ENCODE results near the gene HOXD8. TPM values are rescaled to one million over a fixed set of nuclear protein-coding genes. Genes with fewer than 3 reads are reported as not detected.

HOXD8 gene
- total RNA-seq, 1 donor: 3.3 TPM

DNA sequence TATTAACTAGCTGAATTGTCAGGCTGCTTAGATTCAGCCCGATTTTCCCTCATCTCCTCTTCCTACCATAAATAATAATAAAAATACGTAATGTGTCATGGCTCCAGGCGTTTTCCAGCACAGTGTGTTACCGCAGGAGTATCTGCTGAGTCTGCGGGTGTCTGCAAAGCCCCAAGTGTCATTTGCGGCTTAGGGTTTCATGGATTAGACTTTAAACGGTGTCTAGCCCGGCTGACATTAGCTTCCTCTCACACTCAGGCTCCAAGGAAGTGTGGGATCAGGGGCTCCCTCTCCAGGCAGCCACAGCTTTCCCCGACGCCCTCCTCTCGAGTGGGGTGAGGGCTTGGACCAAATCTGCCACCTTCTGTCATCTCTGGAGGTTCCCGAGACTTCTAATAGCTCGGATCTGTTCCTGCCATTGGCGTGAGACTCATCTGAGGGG, 44.9 kb downstream of the HOXD8 start:
- H3K27me3 ChIP-seq (ENCODE audit: insufficient read depth, low read length): peaks cover 64% of the 10 kb centered on the region
- peak overlapping the region; percentile 60 for H3K4me2 ChIP-seq (ENCODE audit: insufficient read depth, low read length)
- H3K4me1 ChIP-seq (ENCODE audit: insufficient read depth, low read length): peaks cover 9% of the 10 kb centered on the region
- H3K79me2 ChIP-seq (ENCODE audit: insufficient read depth, low read length): no peaks in the 10 kb centered on the region
- H3K36me3 ChIP-seq (ENCODE audit: insufficient read depth, low read length): no peaks in the 10 kb centered on the region
- no peaks in the 10 kb centered on the region for H4K20me1 ChIP-seq (ENCODE audit: insufficient read depth, low read length)
- H3K27ac ChIP-seq (ENCODE audit: low read depth, low read length): no peak overlapping the region
- H3K9me3 ChIP-seq (ENCODE audit: low read depth, low read length): no peaks in the 10 kb centered on the region
- H3K4me3 ChIP-seq (ENCODE audit: insufficient read depth, low read length): peak overlapping the region; percentile 19
- TF ChIP-seq, protein P1, sequence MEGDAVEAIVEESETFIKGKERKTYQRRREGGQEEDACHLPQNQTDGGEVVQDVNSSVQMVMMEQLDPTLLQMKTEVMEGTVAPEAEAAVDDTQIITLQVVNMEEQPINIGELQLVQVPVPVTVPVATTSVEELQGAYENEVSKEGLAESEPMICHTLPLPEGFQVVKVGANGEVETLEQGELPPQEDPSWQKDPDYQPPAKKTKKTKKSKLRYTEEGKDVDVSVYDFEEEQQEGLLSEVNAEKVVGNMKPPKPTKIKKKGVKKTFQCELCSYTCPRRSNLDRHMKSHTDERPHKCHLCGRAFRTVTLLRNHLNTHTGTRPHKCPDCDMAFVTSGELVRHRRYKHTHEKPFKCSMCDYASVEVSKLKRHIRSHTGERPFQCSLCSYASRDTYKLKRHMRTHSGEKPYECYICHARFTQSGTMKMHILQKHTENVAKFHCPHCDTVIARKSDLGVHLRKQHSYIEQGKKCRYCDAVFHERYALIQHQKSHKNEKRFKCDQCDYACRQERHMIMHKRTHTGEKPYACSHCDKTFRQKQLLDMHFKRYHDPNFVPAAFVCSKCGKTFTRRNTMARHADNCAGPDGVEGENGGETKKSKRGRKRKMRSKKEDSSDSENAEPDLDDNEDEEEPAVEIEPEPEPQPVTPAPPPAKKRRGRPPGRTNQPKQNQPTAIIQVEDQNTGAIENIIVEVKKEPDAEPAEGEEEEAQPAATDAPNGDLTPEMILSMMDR (IDR thresholded peaks at IDR 0.05; ENCODE audit: extremely low read depth, low read depth, low read length): no peak
- peak; percentile 84 for DNase-seq (ENCODE audit: insufficient read length, low spot score, missing footprints)
- peak overlapping the region; percentile 25 for H2AFZ ChIP-seq (ENCODE audit: low read length)

DNA sequence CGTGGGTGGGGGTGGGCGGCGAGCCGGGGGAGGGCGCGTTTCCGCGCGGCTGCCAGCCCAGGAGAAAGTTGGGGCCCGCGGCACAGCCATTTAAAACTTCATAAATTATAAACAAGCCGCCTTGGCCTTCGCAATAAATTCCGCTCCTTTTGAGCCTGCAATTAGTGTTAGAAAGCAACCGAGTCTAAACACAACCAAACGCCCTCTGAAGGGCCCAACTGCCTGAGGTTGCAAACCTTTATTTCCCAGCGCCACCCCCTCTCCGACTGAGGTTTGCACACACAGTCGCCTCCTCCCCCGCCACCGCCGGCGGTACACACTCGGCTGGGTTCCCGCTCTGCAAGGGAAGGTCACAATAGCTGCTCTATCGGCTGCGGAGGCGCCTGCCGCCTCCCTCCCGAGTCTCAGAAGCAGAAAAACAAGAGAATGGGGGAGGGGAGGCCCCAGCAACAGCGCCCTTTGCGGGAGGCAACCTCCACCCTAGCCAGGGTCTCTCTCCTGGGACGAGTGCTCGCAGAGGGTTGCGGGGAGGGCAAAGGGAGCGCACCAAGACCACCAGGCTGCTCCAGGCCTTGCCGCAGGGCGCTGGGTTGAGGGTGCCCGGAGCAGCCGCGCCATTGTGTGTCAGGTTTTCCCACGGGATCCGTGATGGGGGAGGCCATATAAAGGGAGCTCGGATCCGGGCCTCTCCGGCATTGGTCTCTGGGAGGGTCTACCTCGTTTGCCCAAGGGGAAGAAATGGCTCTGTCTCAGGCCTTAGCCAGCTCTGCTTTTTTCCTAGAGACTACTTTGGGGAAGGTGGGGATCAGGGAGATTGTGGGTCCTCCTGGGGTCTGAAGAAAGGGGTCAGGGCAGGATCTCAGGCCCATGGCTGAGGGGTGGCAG, 45.6 kb downstream of the HOXD8 start:
- Histone ChIP-seq H2AFZ (ENCODE audit: low read length) (no peak overlapping the region), H3K27ac (ENCODE audit: low read depth, low read length) (no peak overlapping the region), H4K20me1 (ENCODE audit: insufficient read depth, low read length) (no peaks in the 10 kb centered on the region), H3K27me3 (ENCODE audit: insufficient read depth, low read length) (peaks cover 70% of the 10 kb centered on the region), H3K4me2 (ENCODE audit: insufficient read depth, low read length) (no peak overlapping the region), H3K9me3 (ENCODE audit: low read depth, low read length) (no peaks in the 10 kb centered on the region), H3K79me2 (ENCODE audit: insufficient read depth, low read length) (no peaks in the 10 kb centered on the region), H3K4me1 (ENCODE audit: insufficient read depth, low read length) (peaks cover 9% of the 10 kb centered on the region), H3K36me3 (ENCODE audit: insufficient read depth, low read length) (no peaks in the 10 kb centered on the region), H3K4me3 (ENCODE audit: insufficient read depth, low read length) (peak overlapping the region; percentile 19)
- DNase-seq (ENCODE audit: insufficient read length, low spot score, missing footprints): peak; percentile 54
- TF ChIP-seq, protein P1 (IDR thresholded peaks at IDR 0.05; ENCODE audit: extremely low read depth, low read depth, low read length): no peak

DNA sequence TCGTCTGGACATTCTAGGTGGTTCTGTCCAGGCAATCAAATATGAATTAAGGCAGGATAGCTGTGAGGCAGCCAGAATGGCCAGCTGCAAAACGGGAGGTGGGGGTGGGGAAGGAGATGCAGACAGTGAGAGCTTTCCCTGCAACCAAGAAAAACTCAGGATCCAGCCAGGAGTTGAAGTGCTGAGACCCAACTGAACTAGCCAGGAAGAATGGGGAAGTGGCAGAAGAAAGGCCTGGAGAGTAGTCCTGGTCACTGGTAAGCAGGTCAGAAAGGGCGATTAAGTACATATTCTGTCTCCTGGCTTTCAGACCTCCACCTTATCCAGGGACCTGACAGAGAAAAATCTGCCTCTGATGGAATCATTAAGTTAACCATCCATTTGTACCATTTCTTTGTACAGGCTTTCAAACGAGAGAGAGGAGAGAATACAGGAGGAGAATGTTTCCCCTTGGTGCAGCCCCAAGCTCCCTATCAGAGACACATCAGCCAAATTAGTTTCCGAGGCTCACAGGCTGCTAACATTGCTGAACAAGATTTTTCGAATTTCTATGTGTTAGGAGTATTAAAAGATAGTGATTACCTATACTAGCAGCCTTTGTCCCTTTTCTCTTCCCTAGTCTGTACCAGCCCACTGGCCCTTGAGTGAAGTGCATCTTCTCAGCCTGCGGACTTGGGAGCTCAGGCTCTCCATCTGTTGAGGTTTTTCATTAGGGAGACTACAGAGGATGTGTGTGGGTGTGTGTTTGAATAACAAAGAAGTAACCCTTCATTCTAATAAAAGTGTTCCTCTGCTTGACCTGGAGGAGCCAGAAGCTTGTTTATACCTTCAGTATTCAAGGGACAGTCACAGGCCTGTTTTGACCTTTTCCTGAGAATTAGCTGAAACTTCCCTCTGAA, 46.5 kb downstream of the HOXD8 start:
- no peak overlapping the region for H3K27ac ChIP-seq (ENCODE audit: low read depth, low read length)
- no peak overlapping the region for H3K4me3 ChIP-seq (ENCODE audit: insufficient read depth, low read length)
- H3K4me2 ChIP-seq (ENCODE audit: insufficient read depth, low read length): no peak overlapping the region
- no peaks in the 10 kb centered on the region for H4K20me1 ChIP-seq (ENCODE audit: insufficient read depth, low read length)
- no peaks in the 10 kb centered on the region for H3K36me3 ChIP-seq (ENCODE audit: insufficient read depth, low read length)
- peaks cover 78% of the 10 kb centered on the region for H3K27me3 ChIP-seq (ENCODE audit: insufficient read depth, low read length)
- peaks cover 9% of the 10 kb centered on the region for H3K4me1 ChIP-seq (ENCODE audit: insufficient read depth, low read length)
- no peaks in the 10 kb centered on the region for H3K79me2 ChIP-seq (ENCODE audit: insufficient read depth, low read length)
- DNase-seq (ENCODE audit: insufficient read length, low spot score, missing footprints): peak; percentile 53
- TF ChIP-seq, protein P1 (IDR thresholded peaks at IDR 0.05; ENCODE audit: extremely low read depth, low read depth, low read length): no peak
- H3K9me3 ChIP-seq (ENCODE audit: low read depth, low read length): no peaks in the 10 kb centered on the region
- H2AFZ ChIP-seq (ENCODE audit: low read length): no peak overlapping the region
